Measurements from ENCODE around the gene WDR31.
"Not testable (repeated sequence)": the region's sequence is repeated elsewhere in the genome, so short reads cannot be mapped to it uniquely, and the experiment has no call there.

WDR31 gene

DNA sequence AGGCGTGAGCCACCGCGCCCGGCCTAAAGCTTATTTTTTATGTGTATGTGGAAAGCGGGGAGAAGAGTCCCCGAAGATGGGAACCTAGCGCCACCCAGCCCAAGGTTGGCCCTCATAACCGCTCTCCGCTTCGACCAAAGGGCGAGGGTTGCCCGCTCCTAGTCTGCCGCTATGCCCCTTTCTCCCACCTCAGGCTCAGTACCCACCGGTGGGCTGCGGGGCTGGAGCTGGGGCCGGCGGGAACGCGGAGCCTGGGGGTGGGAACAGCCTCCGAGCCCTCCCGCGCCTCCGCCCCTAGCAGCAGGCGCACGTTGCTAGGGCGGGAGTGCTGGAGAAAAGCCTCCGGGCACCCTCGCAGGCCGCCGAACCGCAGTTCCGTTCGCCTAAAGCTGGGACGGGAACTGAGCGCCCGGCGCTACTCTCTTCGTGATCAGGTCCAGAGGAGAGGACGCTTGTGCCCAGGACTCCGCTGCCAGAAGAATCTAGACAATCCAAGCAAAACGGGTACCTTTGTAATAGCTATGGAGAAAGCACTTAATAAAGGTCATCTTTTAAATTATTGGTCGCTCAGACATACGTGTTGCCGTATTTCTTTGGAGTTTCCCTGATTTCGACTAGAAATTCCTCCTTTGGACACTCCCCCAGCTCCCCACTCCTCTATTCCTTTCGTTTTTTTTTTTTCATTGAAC, at the start of gene WDR31:
Gene WDR31 (minus strand): TSS at position 265 of the 689 bp plus-strand sequence. CDS start 8,253 bp downstream, outside the sequence.
- peak; percentile 74 for DNase-seq (ENCODE audit: low read depth)

DNA sequence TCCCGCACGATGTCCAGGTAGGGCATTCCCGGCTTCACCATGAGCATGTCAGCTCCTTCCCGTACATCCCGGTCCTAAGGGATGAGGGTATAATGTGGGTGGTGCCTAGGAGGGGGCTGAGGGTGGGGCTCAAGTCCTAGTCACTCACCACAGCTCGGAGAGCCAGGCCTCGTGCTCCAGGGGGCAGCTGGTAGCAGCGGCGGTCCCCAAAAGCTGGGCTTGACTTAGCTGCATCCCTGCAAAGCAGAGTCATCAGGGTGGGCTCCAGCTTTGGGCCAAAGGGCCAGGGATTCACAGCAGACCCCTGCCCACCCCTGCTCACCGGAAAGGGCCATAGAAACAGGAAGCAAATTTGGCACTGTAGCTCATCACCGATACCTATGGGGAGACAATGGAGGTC, 49.4 kb upstream of the WDR31 start:
- no peak for DNase-seq (ENCODE audit: low read depth)

- no peak for DNase-seq (ENCODE audit: low read depth)
Observed at GRCh38 chr9:113388833-113389232, 48.8 kb upstream of the WDR31 start.

DNA sequence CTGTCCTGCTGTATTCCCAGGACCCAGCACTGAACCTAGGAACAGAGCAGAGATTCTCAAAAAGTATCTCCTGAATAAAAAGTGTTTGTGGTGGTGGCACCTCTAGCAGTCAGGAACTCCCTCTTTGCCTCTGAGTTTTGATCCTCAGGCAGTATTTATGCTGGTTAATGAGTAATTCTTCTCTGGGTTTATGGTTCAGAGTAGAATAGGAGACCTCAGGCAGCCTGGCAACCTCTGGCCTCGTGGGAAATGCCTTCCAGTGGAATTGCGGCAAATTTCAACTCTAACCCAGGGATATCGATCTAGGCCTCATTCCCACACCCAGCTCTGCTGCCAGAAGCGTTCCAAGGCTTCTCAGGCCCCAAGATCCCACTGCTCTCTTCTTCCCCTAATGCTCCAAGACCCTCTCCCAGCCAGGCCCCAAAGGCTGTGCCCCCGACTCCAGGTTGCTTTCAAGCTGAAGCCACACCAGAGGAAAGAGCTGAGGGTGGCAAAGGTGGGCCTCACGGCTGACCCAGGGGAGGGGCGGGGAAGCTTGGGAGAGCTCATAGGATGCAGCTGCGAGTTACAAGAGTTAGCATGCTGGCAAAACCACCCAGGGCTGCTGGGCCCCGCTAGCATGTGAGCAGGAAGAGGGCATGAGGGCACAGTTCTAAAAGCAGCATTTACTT, 47.6 kb upstream of the WDR31 start:
- DNase-seq (ENCODE audit: low read depth), result no peak

GRCh38 chr9:113386571-113387393, 46.7 kb upstream of the WDR31 start:
- DNase-seq (ENCODE audit: low read depth), result no peak

DNA sequence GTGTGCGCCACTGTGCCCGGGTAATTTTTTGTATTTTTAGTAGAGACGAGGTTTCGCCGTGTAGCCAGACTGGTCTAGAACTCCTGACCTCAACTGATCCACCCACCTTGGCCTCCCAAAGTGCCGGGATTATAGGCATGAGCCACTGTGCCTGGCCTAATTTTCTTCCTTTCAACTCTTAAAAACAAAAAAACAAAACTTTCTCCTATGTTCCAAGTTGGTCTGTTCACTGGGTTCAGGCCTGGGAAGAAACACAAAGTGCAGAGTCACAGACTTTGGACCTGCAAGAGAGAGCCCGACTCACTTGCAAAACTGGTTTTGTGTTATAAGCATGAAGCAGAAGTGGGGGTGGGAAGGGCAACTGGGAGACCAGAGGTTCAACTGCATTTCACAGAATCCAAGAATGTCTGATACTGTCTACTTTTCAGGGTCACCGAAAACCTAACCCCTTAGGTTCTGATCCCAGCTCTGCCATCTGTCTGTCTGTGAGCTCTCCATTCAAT, 41.9 kb upstream of the WDR31 start:
- no peak for DNase-seq (ENCODE audit: low read depth)

GRCh38 chr9:113381441-113381840, 41.4 kb upstream of the WDR31 start:
- not testable (repeated sequence) for DNase-seq (ENCODE audit: low read depth)

DNA sequence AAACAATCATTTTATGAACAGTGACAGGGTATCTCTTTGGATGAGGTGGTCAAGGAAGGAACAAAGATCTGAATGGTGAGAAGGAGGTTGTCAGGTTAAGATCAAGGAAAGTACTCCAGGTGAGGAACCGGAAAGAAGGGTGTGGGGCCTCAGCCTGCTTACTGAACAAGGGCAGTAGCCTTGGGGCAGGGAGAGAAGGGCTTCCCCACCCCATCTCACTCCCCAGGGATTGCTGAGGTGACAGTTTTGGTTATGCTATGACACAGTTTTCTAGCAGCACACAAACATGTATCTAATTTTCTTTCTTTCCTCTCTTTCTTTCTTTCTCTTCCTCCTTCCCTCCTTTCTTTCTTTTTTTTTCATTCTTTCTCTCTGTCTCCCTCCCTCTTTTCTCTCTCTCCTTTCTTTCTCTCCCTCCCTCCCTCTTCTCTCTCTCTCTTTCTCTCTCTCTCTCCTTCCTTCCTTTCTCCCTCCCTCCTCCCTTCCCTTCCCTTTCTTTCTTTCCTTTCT, 40.8 kb upstream of the WDR31 start:
- no peak for DNase-seq (ENCODE audit: low read depth)

GRCh38 chr9:113379829-113380210, 39.7 kb upstream of the WDR31 start:
- not testable (repeated sequence) for DNase-seq (ENCODE audit: low read depth)

DNA sequence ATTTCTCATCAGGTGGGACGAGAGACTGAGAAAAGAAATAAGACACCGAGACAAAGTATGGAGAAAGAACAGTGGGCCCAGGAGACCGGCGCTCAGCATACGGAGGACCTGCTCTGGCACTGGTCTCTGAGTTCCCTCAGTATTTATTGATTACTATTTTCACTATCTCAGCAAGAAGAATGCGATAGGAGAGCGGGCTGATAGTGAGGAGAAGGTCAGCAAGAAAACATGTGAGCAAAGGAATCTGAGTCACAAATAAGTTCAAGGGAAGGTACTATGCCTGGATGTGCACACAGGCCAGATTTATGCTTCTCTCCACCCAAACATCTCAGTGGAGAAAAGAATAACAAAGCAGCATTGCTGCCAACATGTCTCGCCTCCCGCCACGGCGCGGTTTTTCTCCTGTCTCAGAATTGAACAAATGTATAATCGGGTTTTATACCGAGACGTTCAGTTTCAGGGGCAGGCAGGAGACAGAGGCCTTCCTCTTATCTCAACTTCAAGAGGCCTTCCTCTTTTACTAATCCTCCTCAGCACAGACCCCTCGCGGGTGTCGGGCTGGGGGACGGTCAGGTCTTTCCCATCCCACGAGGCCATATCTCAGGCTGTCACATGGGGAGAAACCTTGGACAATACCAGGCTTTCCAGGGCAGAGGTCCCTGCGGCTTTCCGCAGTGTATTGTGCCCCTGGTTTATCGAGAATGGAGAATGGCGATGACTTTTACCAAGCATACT, 39.2 kb upstream of the WDR31 start:
- not testable (repeated sequence) for DNase-seq (ENCODE audit: low read depth)

DNA sequence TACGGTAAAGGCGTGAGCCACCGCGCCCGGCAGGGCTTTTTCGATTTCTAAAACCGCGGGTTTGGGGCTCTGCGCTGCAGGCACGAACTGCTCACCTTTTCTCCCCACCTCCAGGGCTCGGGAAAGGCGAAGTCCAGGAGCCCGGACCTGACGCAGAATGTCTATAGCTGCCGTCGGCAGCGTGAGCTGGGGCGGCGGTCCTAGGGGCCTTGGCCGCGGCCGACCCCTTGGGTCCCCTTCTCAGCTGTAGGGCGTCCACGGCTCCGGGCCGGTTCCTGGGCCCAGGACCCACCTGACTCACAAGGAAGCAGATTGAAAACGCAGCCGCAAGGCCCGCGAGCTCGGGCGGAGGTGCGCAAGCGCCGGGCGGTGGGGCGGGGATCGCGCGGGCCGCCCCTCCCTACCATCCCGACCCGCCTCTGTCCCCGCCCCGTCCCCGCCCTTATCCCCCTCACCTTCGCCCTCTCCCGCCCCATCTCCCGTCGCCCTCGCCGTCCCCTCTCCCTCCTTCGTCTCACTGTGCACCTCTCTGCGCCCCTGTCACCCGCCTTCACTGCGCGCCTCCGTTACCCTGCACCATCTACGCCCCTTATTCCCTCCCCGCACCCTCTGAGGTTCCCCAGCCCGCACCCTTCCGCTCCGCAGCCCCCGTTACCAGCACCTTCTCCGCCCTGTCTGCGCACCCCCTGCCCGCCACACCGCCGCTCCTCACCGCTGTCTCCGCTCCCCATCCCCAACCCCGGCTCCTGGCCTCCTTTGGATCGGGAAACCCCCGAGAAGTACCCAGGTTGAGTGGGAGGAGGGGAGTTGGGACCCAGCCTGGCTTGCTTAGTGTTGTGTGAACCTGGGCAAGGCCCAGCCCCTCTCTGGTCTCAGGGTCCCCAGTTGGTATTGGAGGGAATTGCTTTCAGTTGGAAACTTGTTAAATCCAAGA, 36.8 kb upstream of the WDR31 start, which contains the start of gene HDHD3:
Gene HDHD3 (minus strand): TSS at position 353 of the 934 bp plus-strand sequence. CDS start 2,632 bp downstream, outside the sequence.
- peak; percentile 71 for DNase-seq (ENCODE audit: low read depth)

GRCh38 chr9:113375057-113376023, 35.3 kb upstream of the WDR31 start:
- no peak for DNase-seq (ENCODE audit: low read depth)

DNA sequence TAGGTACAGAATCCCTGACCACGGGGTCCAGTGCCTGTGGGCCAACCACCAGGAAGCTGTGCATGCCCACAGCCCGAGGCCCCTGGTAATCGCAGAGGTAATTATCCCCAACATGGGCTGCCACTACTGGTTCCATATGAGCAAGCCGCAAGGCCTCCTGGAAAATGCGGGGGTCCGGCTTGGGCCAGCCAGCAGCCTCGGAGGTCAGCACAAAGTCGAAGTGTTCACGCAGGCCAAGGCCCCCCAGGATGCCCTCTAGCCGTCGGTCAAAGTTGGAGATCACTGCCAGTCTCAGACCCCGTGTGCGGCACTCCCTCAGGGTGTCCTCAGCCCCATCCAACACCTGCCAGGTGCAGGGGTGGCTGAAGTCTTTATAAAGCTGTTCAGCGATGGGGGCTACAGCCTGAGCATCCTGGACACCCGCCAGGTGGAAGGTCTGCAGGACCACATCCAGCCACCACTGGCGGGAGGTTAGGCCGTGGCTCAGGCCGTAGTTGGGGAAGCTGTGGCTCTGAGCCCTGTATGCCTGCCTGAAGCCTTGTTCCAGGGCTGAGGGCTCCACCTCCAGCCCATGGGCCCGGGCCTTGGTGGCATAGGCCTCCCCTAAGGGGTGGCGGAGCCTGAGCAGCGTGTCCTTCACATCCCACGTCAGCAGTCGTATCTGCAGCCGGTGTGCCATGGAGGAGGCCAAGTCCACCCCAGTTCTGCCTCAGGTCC, 33.8 kb upstream of the WDR31 start:
- DNase-seq (ENCODE audit: low read depth), result no peak

GRCh38 chr9:113373256-113373655, 33.2 kb upstream of the WDR31 start:
- no peak for DNase-seq (ENCODE audit: low read depth)

GRCh38 chr9:113372059-113372458, 32.0 kb upstream of the WDR31 start:
- no peak for DNase-seq (ENCODE audit: low read depth)

DNA sequence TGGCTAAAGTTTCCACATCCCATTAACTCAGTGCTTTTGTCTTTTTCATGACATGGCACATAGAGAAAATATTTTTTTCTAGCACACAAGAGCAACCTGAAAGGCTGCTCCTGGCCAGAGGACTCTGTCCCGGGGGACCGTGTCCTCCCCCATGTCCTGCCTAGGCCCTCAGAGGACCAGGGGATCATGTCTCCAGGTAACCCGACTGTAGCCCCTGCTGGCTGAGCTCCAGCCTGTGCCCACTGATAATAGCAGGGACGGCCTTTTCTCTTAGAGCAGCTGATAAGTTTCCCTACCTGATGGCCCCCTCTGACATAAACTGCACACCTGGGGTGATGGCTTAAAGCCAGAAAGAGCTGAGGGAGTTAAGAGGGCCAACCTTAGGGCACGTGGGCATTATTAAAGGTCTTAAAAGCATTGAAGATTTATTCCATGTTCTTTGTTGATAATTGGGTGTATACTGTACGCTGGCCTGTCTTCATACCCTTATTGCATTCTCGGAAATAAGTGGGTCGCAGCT, 30.8 kb upstream of the WDR31 start:
- DNase-seq (ENCODE audit: low read depth), result no peak

GRCh38 chr9:113369855-113370140, 29.7 kb upstream of the WDR31 start:
- DNase-seq (ENCODE audit: low read depth), result no peak

All from stimulated activated CD8-positive, alpha-beta memory T cell treated with anti-CD3 and anti-CD28 coated beads, Interleukin-4, amount 100 ng/mL, for 24 hours (primary cell).